Dermis lymphatic vessel endothelial cell (primary cell): ENCODE results near the gene PROX2. TPM values are rescaled to one million over a fixed set of nuclear protein-coding genes. Genes with fewer than 3 reads are reported as not detected.

Experiments
- total RNA-seq: library from RNA; depleted of rRNA; stranded (reverse); fragments of >200 nt; gene quantifications from 2 replicates; pipeline ENCODE4 v1.2.1, GENCODE V29; 2014

Gene PROX2
- total RNA-seq = not detected in 2 replicates

GRCh38 chr14:74875941-74876913, at the start of gene PROX2:
TSS of gene PROX2 (minus strand) at chr14:74876145. CDS start at chr14:74863834, 12,311 bp downstream.

GRCh38 chr14:74922752-74923401, 46.9 kb upstream of the PROX2 start, which contains the start of gene RPS6KL1:
TSS of gene RPS6KL1 (minus strand) at chr14:74923260. CDS start at chr14:74921541, 1,719 bp downstream.

GRCh38 chr14:74881431-74882102, 5.6 kb upstream of the PROX2 start, which contains the start of gene DLST:
TSS of gene DLST (plus strand) at chr14:74881916. CDS start at chr14:74881954, 38 bp downstream.

Other genes with a start within 250 kb of the PROX2 start
- 20.2 and 21.5 TPM in 2 replicates for gene AREL1, start 163.1 kb downstream of the PROX2 start, total RNA-seq
- 11.4 and 19.6 TPM in 2 replicates for gene FCF1, start 163.0 kb downstream of the PROX2 start, total RNA-seq
- 18.4 and 24.1 TPM in 2 replicates for gene YLPM1, start 112.8 kb downstream of the PROX2 start, total RNA-seq
- 37.4 and 42.5 TPM in 2 replicates for gene DLST, start 5.8 kb upstream of the PROX2 start, total RNA-seq
- gene RPS6KL1, start 47.1 kb upstream of the PROX2 start, total RNA-seq = 4.3 and 6.6 TPM in 2 replicates
- gene PGF, start 79.5 kb upstream of the PROX2 start, total RNA-seq = 5.7 and 8.6 TPM in 2 replicates
- gene EIF2B2, start 126.8 kb upstream of the PROX2 start, total RNA-seq = 32.8 and 65.1 TPM in 2 replicates
- gene MLH3, start 175.3 kb upstream of the PROX2 start, total RNA-seq = 15.0 and 21.7 TPM in 2 replicates
- gene ACYP1, start 187.9 kb upstream of the PROX2 start, total RNA-seq = 2.9 and 3.3 TPM in 2 replicates
- gene ZC2HC1C, start 193.5 kb upstream of the PROX2 start, total RNA-seq = 0.17 and 0.33 TPM in 2 replicates